NCI-H345 treated with DMSO at 0.1 percent for 48 hours (cell line): ENCODE data around the gene RAI1.

ENCODE experiments used
- DNase-seq: peaks from one replicate; lab custom pipeline; 2025; ENCODE audit not compliant: unreplicated experiment; lab: John Stamatoyannopoulos, UW

Gene RAI1

GRCh38 chr17:17698371-17698770, 17.1 kb downstream of the RAI1 start:
- no peak for DNase-seq

- DNase-seq, result no peak
Measured at GRCh38 chr17:17698869-17699351, 17.7 kb downstream of the RAI1 start.

GRCh38 chr17:17699491-17699890, 18.2 kb downstream of the RAI1 start:
- DNase-seq, result no peak

- DNase-seq, result no peak
Measured at GRCh38 chr17:17700251-17700969, 19.2 kb downstream of the RAI1 start.

GRCh38 chr17:17701112-17701511, 19.9 kb downstream of the RAI1 start:
- no peak for DNase-seq

- no peak for DNase-seq
Measured at GRCh38 chr17:17701658-17702057, 20.4 kb downstream of the RAI1 start.

GRCh38 chr17:17702449-17703139, 21.3 kb downstream of the RAI1 start:
- DNase-seq, result no peak

- DNase-seq, result no peak
Measured at GRCh38 chr17:17703140-17703919, 22.1 kb downstream of the RAI1 start.

GRCh38 chr17:17704931-17705330, 23.7 kb downstream of the RAI1 start:
- no peak for DNase-seq

- no peak for DNase-seq
Measured at GRCh38 chr17:17706140-17707060, 25.1 kb downstream of the RAI1 start.

- no peak for DNase-seq
Measured at GRCh38 chr17:17708295-17708694, 27.0 kb downstream of the RAI1 start.

GRCh38 chr17:17708816-17709215, 27.6 kb downstream of the RAI1 start:
- no peak for DNase-seq

- no peak for DNase-seq
Measured at GRCh38 chr17:17709815-17710321, 28.6 kb downstream of the RAI1 start.

- DNase-seq, result no peak
Measured at GRCh38 chr17:17710355-17710727, 29.1 kb downstream of the RAI1 start.

- no peak for DNase-seq
Measured at GRCh38 chr17:17710728-17711541, 29.7 kb downstream of the RAI1 start.

GRCh38 chr17:17711641-17712162, 30.4 kb downstream of the RAI1 start:
- DNase-seq, result no peak

GRCh38 chr17:17712268-17712924, 31.1 kb downstream of the RAI1 start:
- no peak for DNase-seq

- no peak for DNase-seq
Measured at GRCh38 chr17:17713839-17714238, 32.6 kb downstream of the RAI1 start.
